A549 (cell line): ENCODE measurements around the gene PUM2.

Experiments
- CBX8 ChIP-seq: fragments of 200-600 bp; sonication (generic); IDR thresholded peaks from 2 replicates; pipeline ENCODE4 v1.6.1; 2016
- CTCF ChIP-seq: fragments of >200 bp; sonication (Bioruptor Twin); formaldehyde crosslinking; IDR thresholded peaks from 3 replicates; pipeline ENCODE4 v1.5.1; 2016
- EP300 ChIP-seq, 2 experiments: fragments of >200 bp; sonication (Bioruptor Twin); formaldehyde crosslinking; IDR thresholded peaks; 2 replicates in 1 of 2; 3 replicates in 1 of 2; pipeline ENCODE4 v1.6.1; 2016 to 2017
- POLR2A ChIP-seq: IDR thresholded peaks from 2 replicates; pipeline ENCODE4 v1.6.1; 2012; ENCODE audit warnings: mild to moderate bottlenecking, low read length
- REST ChIP-seq: fragments of 200-600 bp; sonication (generic); IDR thresholded peaks from 2 replicates; pipeline ENCODE4 v1.6.1; 2016; ENCODE audit warnings: antibody characterized with exemption, mild to moderate bottlenecking, moderate library complexity

GRCh38 chr2:20317690-20318089 is 33.0 kb downstream of the PUM2 start:
- no peak for TF ChIP-seq POLR2A
- no peak for TF ChIP-seq CTCF
- no peak for TF ChIP-seq EP300 (IDR thresholded peaks at IDR 0.05)
- no peak for TF ChIP-seq REST
- TF ChIP-seq CBX8 = no peak
